ENCODE results near the gene C21orf91. TPM values are rescaled to one million over a fixed set of nuclear protein-coding genes. Genes with fewer than 3 reads are reported as not detected.
A peak's percentile ranks its signal among the peaks of the same experiment; 100 is the strongest.

Gene C21orf91
- total RNA-seq, 1 donor from 2014 or later, result 14.3 TPM

DNA sequence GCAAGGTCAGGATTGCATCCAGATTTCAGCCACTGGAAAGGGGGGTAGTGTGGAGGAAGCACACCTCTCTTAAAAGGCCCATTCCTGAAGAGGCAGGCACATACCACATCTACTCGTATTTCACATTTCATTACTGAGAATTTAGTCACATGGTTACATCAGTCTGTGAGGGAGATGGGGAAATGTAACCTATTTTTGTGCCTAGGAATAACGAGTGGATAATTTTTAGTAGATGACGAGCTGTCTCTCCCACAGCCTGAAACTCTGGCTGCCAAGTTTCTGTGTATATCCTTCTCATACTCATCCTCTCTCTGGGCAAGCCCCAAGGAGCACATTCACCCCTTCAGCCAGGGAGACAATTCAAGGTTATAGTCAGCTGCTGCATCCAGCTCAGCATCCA lies 10.3 kb upstream of the C21orf91 start:
- Mint-ChIP-seq H3K9me3 (ENCODE audit: unreplicated experiment) (no peaks in the 10 kb centered on the region), H3K4me1 (ENCODE audit: low read depth, unreplicated experiment) (no peaks in the 10 kb centered on the region), H3K27me3 (ENCODE audit: unreplicated experiment) (no peaks in the 10 kb centered on the region), H3K4me3 (ENCODE audit: unreplicated experiment) (no peak overlapping the region), H3K36me3 (ENCODE audit: unreplicated experiment) (no peaks in the 10 kb centered on the region), H3K27ac (ENCODE audit: unreplicated experiment) (no peak overlapping the region)
- no peak for DNase-seq
- TF ChIP-seq, protein P1, sequence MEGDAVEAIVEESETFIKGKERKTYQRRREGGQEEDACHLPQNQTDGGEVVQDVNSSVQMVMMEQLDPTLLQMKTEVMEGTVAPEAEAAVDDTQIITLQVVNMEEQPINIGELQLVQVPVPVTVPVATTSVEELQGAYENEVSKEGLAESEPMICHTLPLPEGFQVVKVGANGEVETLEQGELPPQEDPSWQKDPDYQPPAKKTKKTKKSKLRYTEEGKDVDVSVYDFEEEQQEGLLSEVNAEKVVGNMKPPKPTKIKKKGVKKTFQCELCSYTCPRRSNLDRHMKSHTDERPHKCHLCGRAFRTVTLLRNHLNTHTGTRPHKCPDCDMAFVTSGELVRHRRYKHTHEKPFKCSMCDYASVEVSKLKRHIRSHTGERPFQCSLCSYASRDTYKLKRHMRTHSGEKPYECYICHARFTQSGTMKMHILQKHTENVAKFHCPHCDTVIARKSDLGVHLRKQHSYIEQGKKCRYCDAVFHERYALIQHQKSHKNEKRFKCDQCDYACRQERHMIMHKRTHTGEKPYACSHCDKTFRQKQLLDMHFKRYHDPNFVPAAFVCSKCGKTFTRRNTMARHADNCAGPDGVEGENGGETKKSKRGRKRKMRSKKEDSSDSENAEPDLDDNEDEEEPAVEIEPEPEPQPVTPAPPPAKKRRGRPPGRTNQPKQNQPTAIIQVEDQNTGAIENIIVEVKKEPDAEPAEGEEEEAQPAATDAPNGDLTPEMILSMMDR (IDR thresholded peaks at IDR 0.05; ENCODE audit: partially characterized antibody, unreplicated experiment), result no peak

DNA sequence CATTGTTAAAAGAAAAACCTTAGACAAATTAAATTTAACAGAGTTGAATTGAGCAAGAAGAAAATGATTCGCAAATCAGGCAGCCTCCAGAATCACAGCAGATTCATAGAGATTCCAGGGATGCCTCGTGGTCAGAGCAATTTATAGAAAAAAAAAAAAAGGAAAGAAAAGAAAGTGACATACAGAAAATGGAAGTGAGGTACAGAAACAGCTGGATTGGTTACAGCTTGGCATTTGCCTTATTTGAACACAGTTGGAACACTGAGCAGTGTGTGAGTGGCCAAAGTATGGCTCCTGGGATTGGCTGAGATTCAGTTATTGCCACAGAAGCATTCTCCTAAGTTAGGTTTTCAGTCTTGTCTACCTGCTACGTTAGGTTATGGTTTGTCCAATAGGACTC lies 9.1 kb upstream of the C21orf91 start:
- DNase-seq, result no peak
- Mint-ChIP-seq H3K4me3 (ENCODE audit: unreplicated experiment) (no peak overlapping the region), H3K27ac (ENCODE audit: unreplicated experiment) (no peak overlapping the region), H3K36me3 (ENCODE audit: unreplicated experiment) (no peaks in the 10 kb centered on the region), H3K9me3 (ENCODE audit: unreplicated experiment) (no peaks in the 10 kb centered on the region), H3K4me1 (ENCODE audit: low read depth, unreplicated experiment) (no peaks in the 10 kb centered on the region), H3K27me3 (ENCODE audit: unreplicated experiment) (no peaks in the 10 kb centered on the region)
- TF ChIP-seq, protein P1 (IDR thresholded peaks at IDR 0.05; ENCODE audit: partially characterized antibody, unreplicated experiment), result no peak

DNA sequence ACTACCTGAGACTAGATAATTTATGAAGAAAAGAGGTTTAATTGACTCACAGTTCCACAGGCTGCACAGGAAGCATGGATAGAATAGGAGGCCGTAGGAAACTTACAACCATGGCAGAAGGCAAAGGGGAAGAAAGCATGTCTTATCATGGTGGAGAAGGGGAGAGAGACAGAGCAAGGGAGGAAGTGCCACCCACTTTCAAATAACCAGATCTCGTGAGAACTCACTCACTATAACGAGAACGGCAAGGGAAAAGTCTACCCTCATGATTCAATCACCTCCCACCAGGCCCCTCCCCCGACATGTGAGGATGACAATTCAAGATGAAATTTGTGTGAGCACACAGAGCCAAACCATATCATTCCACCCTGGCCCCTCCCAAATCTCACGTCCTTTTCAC lies 4.7 kb upstream of the C21orf91 start:
- Mint-ChIP-seq H3K36me3 (ENCODE audit: unreplicated experiment) (no peaks in the 10 kb centered on the region), H3K4me1 (ENCODE audit: low read depth, unreplicated experiment) (no peaks in the 10 kb centered on the region), H3K27me3 (ENCODE audit: unreplicated experiment) (peaks cover 4% of the 10 kb centered on the region), H3K4me3 (ENCODE audit: unreplicated experiment) (no peak overlapping the region), H3K9me3 (ENCODE audit: unreplicated experiment) (peaks cover 2% of the 10 kb centered on the region), H3K27ac (ENCODE audit: unreplicated experiment) (no peak overlapping the region)
- TF ChIP-seq, protein P1 (IDR thresholded peaks at IDR 0.05; ENCODE audit: partially characterized antibody, unreplicated experiment), result no peak
- no peak for DNase-seq

DNA sequence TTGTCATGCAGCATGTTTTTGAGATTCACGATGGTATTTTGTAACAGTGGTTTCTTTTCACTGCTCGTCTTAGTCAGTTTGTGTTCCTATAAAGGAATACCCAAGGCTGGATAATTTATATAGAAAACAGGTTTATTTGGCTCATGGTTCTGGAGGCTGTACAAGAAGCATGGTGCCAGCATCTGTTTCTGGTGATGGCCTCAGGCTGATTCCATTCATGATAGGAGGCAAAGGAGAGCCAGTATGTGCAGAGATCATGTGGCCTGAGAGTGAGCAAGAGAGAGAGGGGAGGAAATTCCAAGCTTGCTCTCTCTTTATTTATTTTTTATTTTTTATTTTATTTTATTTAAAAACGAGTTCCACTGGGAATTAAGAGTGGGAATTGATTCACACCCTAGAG lies 2.0 kb upstream of the C21orf91 start:
- H3K4me3 Mint-ChIP-seq (ENCODE audit: unreplicated experiment), result peak overlapping the region; percentile 57
- H3K27ac Mint-ChIP-seq (ENCODE audit: unreplicated experiment), result no peak overlapping the region
- H3K9me3 Mint-ChIP-seq (ENCODE audit: unreplicated experiment), result peaks cover 2% of the 10 kb centered on the region
- H3K4me1 Mint-ChIP-seq (ENCODE audit: low read depth, unreplicated experiment), result peaks cover 3% of the 10 kb centered on the region
- H3K27me3 Mint-ChIP-seq (ENCODE audit: unreplicated experiment), result peaks cover 4% of the 10 kb centered on the region
- TF ChIP-seq, protein P1 (IDR thresholded peaks at IDR 0.05; ENCODE audit: partially characterized antibody, unreplicated experiment), result no peak
- no peak for DNase-seq
- H3K36me3 Mint-ChIP-seq (ENCODE audit: unreplicated experiment), result no peaks in the 10 kb centered on the region

DNA sequence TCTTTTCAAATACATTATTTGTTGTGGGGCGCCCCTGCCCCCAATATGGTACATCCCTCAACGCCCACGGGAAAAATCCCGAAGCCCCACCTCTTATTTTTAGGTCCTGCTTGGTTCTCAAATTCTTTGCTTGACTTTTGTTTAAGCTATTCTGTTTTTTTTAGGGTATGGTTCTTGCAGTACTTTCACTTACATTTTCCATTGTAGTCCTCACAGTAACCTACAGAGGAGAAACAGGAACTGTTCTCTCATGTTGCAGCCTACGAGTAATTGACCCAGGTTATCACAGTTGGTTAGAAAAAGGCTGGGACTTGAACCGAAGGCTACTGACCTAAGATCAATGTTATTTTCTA lies 697 bp upstream of the C21orf91 start:
- peaks cover 3% of the 10 kb centered on the region for H3K4me1 Mint-ChIP-seq (ENCODE audit: low read depth, unreplicated experiment)
- peak overlapping the region; percentile 97 for H3K4me3 Mint-ChIP-seq (ENCODE audit: unreplicated experiment)
- H3K27ac Mint-ChIP-seq (ENCODE audit: unreplicated experiment), result peak overlapping the region; percentile 100
- peak; percentile 19 for DNase-seq
- TF ChIP-seq, protein P1 (IDR thresholded peaks at IDR 0.05; ENCODE audit: partially characterized antibody, unreplicated experiment), result no peak
- peaks cover 4% of the 10 kb centered on the region for H3K27me3 Mint-ChIP-seq (ENCODE audit: unreplicated experiment)
- H3K9me3 Mint-ChIP-seq (ENCODE audit: unreplicated experiment), result peaks cover 2% of the 10 kb centered on the region
- H3K36me3 Mint-ChIP-seq (ENCODE audit: unreplicated experiment), result no peaks in the 10 kb centered on the region

Data from glutamatergic neuron (in vitro differentiated cells).